Activated CD4-positive, alpha-beta T cell treated with anti-CD3 and anti-CD28 coated beads, Interleukin-2, amount 10 ng/mL, durations not matched to agents 7 days and 5 days (primary cell): ENCODE measurements around the gene LOXL3. TPM values are rescaled to one million over a fixed set of nuclear protein-coding genes. Genes with fewer than 3 reads are reported as not detected.
"Not testable (repeated sequence)": the region's sequence is repeated elsewhere in the genome, so short reads cannot be mapped to it uniquely, and the experiment has no call there.

Experiments
- CTCF ChIA-PET: fragments of 350-600 bp; sonication (Branson Sonifier 250); formaldehyde crosslinking; loops from one replicate; lab custom pipeline; 2021; ENCODE audit warnings: antibody characterized with exemption; lab: Charles Lee
- POLR2A ChIA-PET: fragments of 350-600 bp; sonication (Branson Sonifier 250); formaldehyde crosslinking; loops from one replicate; lab custom pipeline; 2021; ENCODE audit warnings: antibody characterized with exemption; lab: Charles Lee
- DNase-seq: peaks from one replicate; pipeline ENCODE4 v3.0.0-alpha.2; 2020
- H3K27ac Mint-ChIP-seq: one replicate; pipeline ENCODE4 v1.8.0; 2021; ENCODE audit warnings: mild to moderate bottlenecking, moderate library complexity, mixed read lengths
- H3K27me3 Mint-ChIP-seq: one replicate; pipeline ENCODE4 v1.8.0; 2021; ENCODE audit warnings: mixed read lengths
- H3K36me3 Mint-ChIP-seq: one replicate; pipeline ENCODE4 v1.8.0; 2021; ENCODE audit warnings: low read depth, mixed read lengths
- H3K4me1 Mint-ChIP-seq: one replicate; pipeline ENCODE4 v1.8.0; 2021; ENCODE audit warnings: mixed read lengths
- H3K4me3 Mint-ChIP-seq: one replicate; pipeline ENCODE4 v1.8.0; 2021; ENCODE audit warnings: mild to moderate bottlenecking, moderate library complexity, mixed read lengths
- H3K9me3 Mint-ChIP-seq: one replicate; pipeline ENCODE4 v1.8.0; 2021; ENCODE audit warnings: mixed read lengths
- total RNA-seq, 2 experiments: library from RNA; stranded (reverse); gene quantifications; one replicate each; pipeline ENCODE4 v1.2.3, GENCODE V29; 2021

Gene LOXL3
- total RNA-seq, 2 experiments from 2014 or later: 0.12 to 0.15 TPM

DNA sequence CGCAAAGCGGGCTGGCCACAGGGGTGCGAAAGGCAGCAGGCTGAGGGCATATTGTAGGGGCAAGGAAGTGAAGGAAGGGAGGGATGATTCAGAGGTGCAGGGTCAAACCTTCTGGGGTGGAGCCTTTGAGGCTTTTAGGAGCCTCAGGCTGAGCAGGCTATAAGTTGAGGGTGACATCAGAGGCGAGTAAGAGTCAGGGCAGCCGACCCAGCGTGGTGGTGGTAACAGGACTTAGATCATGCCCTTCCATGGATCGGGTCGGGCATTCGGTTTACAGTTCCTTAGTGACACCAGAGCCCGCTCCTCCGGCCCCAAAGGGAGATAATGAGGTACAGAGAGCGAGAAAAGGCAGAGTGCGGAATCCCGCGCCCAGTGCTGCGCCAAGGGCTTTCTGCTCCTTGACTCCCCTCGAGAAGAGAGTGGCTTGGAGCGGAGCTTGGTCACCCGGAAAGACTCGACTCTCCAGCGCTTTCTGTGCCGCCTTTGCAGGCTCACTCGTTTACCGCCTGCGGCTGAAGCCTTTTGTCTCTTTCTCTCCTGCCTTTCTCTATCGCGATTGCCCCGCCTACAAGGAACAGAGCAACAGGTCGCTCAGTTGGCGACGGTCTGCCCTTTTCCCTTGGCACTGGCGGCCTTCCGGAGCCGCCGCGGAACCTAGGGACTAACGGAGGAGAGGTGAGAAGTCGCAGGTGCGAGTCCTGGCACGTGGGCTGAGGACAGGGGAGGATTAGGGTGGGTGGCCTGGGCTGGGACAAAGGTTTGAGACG, 55.1 kb downstream of the LOXL3 start:
- Mint-ChIP-seq H3K36me3 (peaks cover 23% of the 10 kb centered on the region), H3K27ac (peak overlapping the region; percentile 77), H3K4me1 (peaks cover 45% of the 10 kb centered on the region), H3K4me3 (peak overlapping the region; percentile 79), H3K9me3 (no peaks in the 10 kb centered on the region), H3K27me3 (peaks cover 55% of the 10 kb centered on the region)
- ChIA-PET CTCF (interaction anchor here (0.9 to 5.6 kb wide), 5 partner anchors 8 to 40 kb away, joined by 3 to 38 read pairs (median 4); partner anchors contain the start of genes CCDC142 and TTC31), POLR2A (no interaction called here)
- no peak for DNase-seq

DNA sequence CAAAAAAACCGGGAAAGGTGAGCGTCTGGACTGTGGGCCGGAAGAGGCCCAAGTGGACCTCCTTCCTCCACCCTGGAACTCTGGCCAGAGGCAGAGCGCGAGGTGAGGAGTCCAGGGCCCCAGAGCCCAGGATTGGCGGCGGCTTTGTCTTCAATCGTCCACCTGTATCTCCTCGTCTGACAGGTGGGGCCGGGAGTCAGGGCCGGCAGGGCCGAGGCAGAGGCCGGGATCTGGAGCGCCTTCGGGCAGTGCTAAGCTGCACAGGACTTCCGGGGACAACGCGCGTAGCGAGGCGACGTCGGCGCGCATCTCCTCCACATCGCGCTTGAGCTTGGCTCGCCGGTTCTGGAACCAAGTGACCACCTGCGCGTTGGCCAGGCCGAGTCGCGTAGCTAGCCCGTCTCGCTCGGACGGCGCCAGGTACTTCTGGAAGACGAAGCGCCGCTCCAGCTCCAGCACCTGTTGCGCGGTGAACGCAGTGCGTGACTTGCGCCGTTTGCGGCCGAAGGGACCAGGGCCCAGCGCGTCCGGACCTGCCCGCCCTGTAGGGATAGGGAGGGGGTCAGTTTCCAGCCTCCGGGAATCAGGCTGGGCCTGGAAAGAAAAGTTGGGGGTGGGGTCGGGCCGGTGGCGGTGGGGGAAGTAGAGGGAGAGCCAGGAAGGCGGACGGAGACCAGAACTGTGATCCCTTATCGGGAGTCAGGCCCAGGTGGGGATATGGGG, 55.8 kb downstream of the LOXL3 start:
- Mint-ChIP-seq H3K9me3 (no peaks in the 10 kb centered on the region), H3K4me1 (peaks cover 38% of the 10 kb centered on the region), H3K4me3 (peak overlapping the region; percentile 79), H3K36me3 (peaks cover 27% of the 10 kb centered on the region), H3K27ac (peak overlapping the region; percentile 77), H3K27me3 (peaks cover 51% of the 10 kb centered on the region)
- CTCF ChIA-PET: interaction anchor here (0.9 to 5.6 kb wide), 5 partner anchors 8 to 41 kb away, joined by 3 to 38 read pairs (median 4); partner anchors contain the start of genes CCDC142 and TTC31
- DNase-seq: peak; percentile 39
- POLR2A ChIA-PET: no interaction called here

DNA sequence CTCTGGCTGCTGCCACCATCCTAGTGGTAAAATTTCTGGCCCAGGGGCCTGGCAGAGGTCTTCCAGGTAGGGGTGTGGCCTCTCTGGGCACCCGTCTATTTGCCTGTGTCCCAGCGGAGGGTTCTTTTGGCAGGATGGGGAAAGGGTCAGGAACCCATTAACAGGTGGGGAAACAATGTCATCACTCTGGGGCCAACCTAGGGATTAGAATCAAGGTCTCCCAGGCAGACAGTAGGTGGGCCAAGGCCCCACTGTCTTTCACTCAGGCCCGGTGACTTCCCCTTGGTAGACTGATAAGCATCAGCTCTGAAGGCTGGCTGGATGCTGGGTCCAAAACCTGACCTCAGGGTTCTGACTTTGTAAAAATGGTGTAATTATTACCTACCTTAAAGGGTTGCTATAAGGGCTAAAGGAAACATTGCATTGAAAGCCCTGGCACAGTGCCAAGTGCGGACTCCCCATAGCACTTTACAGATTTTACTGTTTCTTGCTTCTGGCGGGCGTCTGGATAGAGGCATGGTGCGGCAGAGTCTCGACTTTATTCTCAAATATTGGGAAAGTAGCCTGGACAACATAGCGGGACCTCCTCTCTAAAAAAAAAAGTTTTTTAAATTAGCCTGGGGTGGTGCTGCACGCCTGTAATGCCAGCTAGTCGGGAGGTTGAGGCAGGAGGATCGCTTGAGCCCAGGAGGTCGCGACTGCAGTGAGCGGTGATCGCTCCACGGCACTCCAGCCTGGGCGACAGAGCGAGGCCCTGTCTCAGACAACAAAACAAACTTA, 56.6 kb downstream of the LOXL3 start:
- H3K36me3 Mint-ChIP-seq: peaks cover 28% of the 10 kb centered on the region
- no peak for DNase-seq
- H3K4me3 Mint-ChIP-seq: peak overlapping the region; percentile 79
- peaks cover 44% of the 10 kb centered on the region for H3K27me3 Mint-ChIP-seq
- CTCF ChIA-PET: interaction anchor here (0.9 to 5.6 kb wide), 5 partner anchors 9 to 87 kb away, joined by 3 to 38 read pairs (median 3); partner anchors contain the start of genes CCDC142 and TTC31
- peaks cover 30% of the 10 kb centered on the region for H3K4me1 Mint-ChIP-seq
- POLR2A ChIA-PET: no interaction called here
- no peak overlapping the region for H3K27ac Mint-ChIP-seq
- H3K9me3 Mint-ChIP-seq: no peaks in the 10 kb centered on the region

DNA sequence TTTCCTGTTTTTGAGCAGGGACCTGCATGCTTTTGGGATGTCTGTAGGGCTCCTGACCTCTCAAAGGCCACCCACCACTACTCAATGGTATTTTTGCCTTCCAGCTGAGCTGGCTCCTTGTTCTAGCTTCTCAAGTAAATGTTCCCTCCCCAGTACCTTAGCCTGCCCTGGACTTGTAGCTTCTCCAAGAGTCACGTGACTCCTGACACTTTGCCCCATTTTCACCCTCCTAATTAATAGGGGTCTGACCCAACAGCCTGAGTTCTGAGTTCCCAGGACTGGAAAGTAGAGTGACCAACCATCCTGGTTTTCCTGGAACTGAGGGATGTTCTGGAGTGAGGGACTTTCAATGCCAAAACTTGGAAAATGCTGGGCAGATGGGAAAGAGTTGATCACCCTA, 58.3 kb downstream of the LOXL3 start:
- H3K4me3 Mint-ChIP-seq: no peak overlapping the region
- CTCF ChIA-PET: interaction anchor here (0.9 to 1.1 kb wide), 3 partner anchors 12 to 36 kb away, joined by 3 to 6 read pairs (median 3); partner anchors contain the start of genes CCDC142 and TTC31
- peaks cover 23% of the 10 kb centered on the region for H3K4me1 Mint-ChIP-seq
- peaks cover 30% of the 10 kb centered on the region for H3K36me3 Mint-ChIP-seq
- no peak for DNase-seq
- H3K27me3 Mint-ChIP-seq: peaks cover 27% of the 10 kb centered on the region
- POLR2A ChIA-PET: no interaction called here
- H3K9me3 Mint-ChIP-seq: no peaks in the 10 kb centered on the region
- H3K27ac Mint-ChIP-seq: no peak overlapping the region

DNA sequence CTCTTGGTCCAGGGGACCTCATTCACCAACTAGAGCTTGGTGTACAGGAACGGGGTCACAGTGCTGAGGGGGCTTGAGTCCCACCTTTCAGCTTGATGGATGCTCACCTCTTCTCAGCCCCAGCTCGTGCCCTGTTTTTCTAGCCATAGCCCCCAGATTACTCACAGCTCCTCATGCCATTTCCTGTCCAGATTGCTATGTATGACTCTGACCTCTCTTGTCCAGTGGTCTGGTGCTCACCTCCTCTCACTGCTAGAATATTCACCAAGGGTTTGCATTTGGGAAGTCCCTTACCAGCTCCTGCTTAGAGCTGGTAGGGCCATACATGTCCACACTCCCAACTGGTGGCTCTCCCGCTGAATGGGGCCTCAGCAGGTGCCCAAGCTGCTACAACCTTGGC, 60.2 kb downstream of the LOXL3 start:
- Mint-ChIP-seq H3K4me1 (peaks cover 16% of the 10 kb centered on the region), H3K27ac (no peak overlapping the region), H3K36me3 (peaks cover 31% of the 10 kb centered on the region), H3K4me3 (no peak overlapping the region), H3K9me3 (no peaks in the 10 kb centered on the region), H3K27me3 (peaks cover 11% of the 10 kb centered on the region)
- CTCF ChIA-PET: interaction anchor here (0.5 to 3.7 kb wide), 7 partner anchors 8 to 665 kb away, joined by 3 to 21 read pairs (median 5); partner anchors contain the start of genes CCDC142, STAMBP and TTC31
- no peak for DNase-seq
- POLR2A ChIA-PET: no interaction called here

DNA sequence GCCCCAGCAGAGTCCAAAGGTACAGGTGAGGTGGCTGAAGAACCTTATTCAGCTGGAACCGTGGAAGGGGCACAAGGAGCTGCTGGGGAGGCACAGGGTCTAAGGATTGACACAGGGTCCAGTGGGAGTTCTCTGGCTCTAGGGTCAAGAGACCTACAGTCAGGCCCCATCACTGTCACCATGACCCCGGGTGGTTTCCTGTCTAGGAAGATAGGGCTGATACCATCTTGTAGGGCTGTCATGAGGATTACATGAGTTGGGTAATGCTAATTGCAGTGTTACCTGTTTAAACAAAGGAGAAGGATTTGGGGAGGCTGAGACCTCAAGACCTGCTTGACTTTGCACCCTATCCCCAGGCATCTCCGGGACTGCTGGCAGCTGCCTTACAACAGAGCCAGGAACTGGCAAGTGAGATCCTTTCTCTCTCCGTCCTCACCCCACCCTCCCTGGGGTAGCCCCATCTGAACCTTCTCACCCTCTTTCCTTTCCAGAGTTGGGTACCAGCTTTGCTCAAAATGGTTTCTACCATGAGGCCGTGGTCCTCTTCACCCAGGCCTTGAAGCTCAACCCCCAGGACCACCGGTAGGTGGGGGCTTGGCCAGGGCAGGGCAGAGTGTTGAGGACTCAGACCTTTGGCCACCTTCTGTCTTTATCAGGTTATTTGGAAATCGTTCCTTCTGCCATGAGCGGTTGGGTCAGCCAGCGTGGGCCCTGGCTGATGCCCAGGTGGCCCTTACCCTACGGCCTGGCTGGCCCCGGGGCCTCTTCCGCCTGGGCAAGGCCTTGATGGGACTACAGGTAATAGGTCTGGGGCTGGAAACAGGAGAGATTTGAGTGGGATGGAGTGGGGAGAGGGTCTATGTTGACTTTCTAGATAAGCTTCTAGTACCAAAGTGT, 61.8 kb downstream of the LOXL3 start:
- POLR2A ChIA-PET: no interaction called here
- Mint-ChIP-seq H3K27me3 (no peaks in the 10 kb centered on the region), H3K4me1 (peaks cover 4% of the 10 kb centered on the region), H3K27ac (no peak overlapping the region), H3K4me3 (no peak overlapping the region), H3K36me3 (peaks cover 30% of the 10 kb centered on the region), H3K9me3 (no peaks in the 10 kb centered on the region)
- no peak for DNase-seq
- CTCF ChIA-PET: interaction anchor here (0.5 to 3.7 kb wide), 5 partner anchors 9 to 93 kb away, joined by 4 to 21 read pairs (median 7); partner anchors contain the start of genes CCDC142 and TTC31

DNA sequence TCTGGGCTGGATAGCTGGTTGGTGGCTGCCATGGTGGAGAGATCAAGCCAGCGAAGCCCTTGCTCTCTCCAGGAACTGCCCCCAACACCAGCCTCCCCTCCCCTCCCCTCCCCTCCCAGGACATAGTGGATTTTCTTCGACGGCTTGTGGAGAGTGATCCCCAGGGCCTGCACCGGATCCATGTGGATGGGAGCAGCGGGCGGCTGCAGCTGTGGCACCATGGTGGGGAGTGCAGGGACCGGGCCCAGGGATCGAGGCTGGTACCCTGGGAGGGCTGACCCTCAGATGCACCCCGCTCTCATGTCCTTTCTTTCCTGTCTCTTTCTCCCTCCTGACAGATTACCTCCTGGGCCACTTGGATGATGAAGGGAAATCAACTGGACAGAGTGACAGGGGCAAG, 63.8 kb downstream of the LOXL3 start:
- CTCF ChIA-PET: interaction anchor here (1.0 to 1.8 kb wide), 4 partner anchors 9 to 98 kb away, joined by 3 to 5 read pairs (median 4); partner anchors contain the start of genes LBX2 and MRPL53
- no peak overlapping the region for H3K27ac Mint-ChIP-seq
- no peaks in the 10 kb centered on the region for H3K9me3 Mint-ChIP-seq
- no peak for DNase-seq
- POLR2A ChIA-PET: no interaction called here
- H3K36me3 Mint-ChIP-seq: peaks cover 34% of the 10 kb centered on the region
- H3K27me3 Mint-ChIP-seq: no peaks in the 10 kb centered on the region
- H3K4me1 Mint-ChIP-seq: peaks cover 8% of the 10 kb centered on the region
- H3K4me3 Mint-ChIP-seq: no peak overlapping the region

DNA sequence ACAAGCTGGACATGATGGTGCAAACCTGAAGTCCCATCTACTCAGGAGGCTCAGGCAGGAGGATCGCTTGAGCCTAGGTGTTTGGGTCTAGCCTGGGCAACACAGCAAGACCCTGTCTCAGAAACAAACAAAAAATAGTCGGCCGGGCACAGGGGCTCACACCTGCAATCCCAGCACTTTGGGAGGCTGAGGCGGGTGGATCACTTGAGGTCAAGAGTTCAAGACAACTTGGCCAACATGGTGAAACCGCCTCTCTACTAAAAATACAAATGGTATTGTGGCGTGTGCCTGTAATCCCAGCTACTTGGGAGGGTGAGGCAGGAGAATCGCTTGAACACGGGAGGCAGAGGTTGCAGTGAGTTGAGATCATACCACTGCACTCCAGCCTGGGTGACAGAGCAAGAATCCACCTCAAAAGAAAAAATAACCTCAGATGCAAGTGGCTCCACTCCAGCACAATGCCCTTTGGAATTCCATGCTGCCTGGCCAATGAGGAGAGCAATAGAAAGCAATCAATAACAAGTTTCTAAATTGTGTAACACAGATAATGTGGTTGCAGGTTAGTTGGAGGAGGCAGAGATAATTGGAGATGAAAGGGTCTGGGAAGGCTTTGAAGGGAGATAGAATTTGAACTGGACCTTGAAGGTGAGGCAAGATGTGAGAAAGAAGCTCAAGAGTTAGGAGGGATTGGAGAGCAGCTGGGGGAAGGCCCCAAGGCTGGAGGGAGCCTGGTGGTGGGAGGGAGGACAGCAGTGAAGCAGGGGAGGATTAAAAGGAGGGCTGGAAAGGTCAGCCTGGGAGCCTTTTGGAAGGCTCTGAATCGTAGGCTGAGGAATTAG, 64.9 kb downstream of the LOXL3 start:
- Mint-ChIP-seq H3K9me3 (no peaks in the 10 kb centered on the region), H3K27me3 (no peaks in the 10 kb centered on the region), H3K4me3 (no peak overlapping the region), H3K27ac (no peak overlapping the region), H3K36me3 (peaks cover 28% of the 10 kb centered on the region), H3K4me1 (peaks cover 9% of the 10 kb centered on the region)
- DNase-seq: no peak
- CTCF ChIA-PET: interaction anchor here (0.7 to 1.8 kb wide), 5 partner anchors 12 to 129 kb away, joined by 3 to 5 read pairs (median 3); no protein-coding TSS in a partner anchor
- POLR2A ChIA-PET: no interaction called here

DNA sequence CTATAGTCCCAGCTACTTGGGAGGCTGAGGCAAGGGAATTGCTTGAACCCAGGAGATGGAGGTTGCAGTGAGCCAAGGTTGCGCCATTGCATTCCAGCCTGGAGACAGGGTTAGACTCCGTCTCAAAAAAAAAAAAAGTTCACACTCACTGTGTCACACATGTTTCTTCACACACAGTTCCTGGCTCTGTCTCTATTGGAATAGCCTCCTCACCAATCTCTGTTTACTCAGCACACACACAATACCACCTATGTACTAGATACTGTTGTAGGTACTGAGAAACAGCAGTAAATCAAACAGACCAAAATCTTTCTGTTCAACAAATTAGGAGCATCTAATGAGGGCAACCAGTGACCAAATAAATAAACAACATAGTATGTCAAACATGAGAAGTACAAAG, 67.6 kb downstream of the LOXL3 start:
- peaks cover 20% of the 10 kb centered on the region for H3K36me3 Mint-ChIP-seq
- no peaks in the 10 kb centered on the region for H3K9me3 Mint-ChIP-seq
- peaks cover 21% of the 10 kb centered on the region for H3K4me1 Mint-ChIP-seq
- POLR2A ChIA-PET: no interaction called here
- no peak for DNase-seq
- CTCF ChIA-PET: interaction anchor here (0.6 to 1.2 kb wide), 3 partner anchors 36 to 104 kb away, joined by 3 to 4 read pairs (median 3); no protein-coding TSS in a partner anchor
- no peak overlapping the region for H3K27ac Mint-ChIP-seq
- H3K4me3 Mint-ChIP-seq: no peak overlapping the region
- H3K27me3 Mint-ChIP-seq: no peaks in the 10 kb centered on the region

DNA sequence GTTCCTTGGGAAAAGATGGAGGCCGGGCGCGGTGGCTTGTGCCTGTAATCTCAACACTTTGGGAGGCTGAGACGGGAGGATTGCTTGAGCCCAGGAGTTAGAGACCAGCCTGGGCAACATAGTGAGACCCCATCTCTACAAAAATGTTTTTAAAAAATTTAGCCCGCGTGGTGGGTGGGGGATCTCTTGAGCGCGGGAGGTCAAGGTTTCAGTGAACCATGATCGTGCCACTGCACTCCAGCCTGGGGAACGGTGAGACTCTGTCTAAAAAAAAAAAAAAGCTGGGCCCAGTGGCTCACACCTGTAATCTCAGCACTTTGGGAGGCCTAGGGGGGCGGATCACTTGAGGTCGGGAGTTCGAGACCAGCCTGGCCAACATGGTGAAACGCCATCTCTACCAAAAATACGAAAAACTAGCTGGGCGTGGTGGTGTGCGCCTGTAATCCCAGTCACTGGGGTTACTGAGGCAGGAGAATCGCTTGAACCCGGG, 70.0 kb downstream of the LOXL3 start:
- H3K9me3 Mint-ChIP-seq, H3K27me3 Mint-ChIP-seq, DNase-seq: not testable (repeated sequence)
- ChIA-PET CTCF (interaction anchor here (0.6 to 6.0 kb wide), 25 partner anchors 9 to 335 kb away, joined by 3 to 66 read pairs (median 4); partner anchors contain the start of genes AUP1, DQX1, HTRA2 and INO80B), POLR2A (interaction anchor here (0.7 to 0.9 kb wide), 2 partner anchors 43 to 92 kb away, joined by 4 read pairs; no protein-coding TSS in a partner anchor)
- Mint-ChIP-seq H3K36me3 (peaks cover 31% of the 10 kb centered on the region), H3K4me1 (peaks cover 40% of the 10 kb centered on the region), H3K4me3 (peak overlapping the region; percentile 99), H3K27ac (peak overlapping the region; percentile 99)
